GM21528 (cell line): ENCODE measurements around the gene FAM53A.
"Not testable (repeated sequence)": the region's sequence is repeated elsewhere in the genome, so short reads cannot be mapped to it uniquely, and the experiment has no call there.

Experiments
- ATAC-seq: cut with Tn5 transposase; IDR thresholded peaks from one replicate; pipeline ENCODE4 v1.9.1; 2021; ENCODE audit warnings: mild to moderate bottlenecking, moderate library complexity; ENCODE audit not compliant: unreplicated experiment, low FRiP score

FAM53A gene

DNA sequence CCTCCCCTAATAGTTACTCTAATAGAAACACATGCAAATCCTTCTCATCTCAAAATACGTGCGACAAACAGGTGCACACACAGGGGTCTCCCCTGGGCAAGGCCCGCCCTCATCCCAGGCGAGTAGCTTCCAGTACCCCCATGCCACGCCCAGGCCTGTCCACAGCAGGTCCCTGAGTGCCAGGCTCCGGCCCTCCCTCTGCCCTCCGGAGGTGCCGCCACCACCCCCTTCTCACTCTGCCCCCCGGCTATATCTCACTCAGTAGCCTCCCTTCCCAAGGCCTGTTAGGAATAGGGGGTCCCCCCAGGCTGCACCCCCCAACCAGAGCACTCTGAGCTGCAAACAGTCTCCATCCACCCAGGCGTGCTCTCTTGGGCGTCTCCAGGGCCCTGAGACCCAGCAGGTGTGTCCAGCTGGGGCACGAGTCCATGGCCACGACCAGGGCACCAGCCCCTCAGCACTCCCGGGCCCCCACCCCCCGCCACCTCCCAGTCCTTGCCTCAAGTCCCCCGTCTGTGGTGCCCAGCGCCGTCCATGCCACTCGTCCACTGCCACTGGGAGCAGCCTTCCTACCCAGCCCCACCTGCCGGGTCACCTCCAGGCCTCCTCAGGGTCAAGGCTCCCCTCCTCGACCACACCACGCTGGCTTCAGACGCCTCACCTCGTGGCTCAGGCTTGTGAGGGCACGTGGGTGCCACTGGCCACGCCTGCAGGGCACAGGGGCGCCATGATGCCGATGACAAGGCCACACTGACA is 41.7 kb downstream of the FAM53A start:
- ATAC-seq, result no peak

DNA sequence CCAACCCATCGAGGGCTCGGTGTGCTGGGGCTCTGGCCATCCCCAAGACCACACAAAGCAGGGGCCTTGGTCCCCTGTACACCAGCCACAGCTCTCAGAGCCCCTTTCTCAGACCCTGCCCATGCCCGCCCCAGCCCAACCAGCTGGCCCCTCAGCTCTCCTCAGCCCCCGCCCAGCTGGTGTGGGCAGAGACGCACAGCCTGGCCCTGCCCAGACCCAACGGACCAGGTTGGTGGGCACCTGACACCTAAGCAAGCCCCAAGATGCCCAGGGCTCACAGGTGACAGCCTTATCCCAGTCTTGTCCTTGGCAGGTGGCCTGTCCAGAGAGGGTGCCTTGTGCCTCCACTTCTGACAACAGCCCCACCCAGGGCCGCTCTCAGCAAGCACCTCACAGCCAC is 42.4 kb downstream of the FAM53A start:
- no peak for ATAC-seq

DNA sequence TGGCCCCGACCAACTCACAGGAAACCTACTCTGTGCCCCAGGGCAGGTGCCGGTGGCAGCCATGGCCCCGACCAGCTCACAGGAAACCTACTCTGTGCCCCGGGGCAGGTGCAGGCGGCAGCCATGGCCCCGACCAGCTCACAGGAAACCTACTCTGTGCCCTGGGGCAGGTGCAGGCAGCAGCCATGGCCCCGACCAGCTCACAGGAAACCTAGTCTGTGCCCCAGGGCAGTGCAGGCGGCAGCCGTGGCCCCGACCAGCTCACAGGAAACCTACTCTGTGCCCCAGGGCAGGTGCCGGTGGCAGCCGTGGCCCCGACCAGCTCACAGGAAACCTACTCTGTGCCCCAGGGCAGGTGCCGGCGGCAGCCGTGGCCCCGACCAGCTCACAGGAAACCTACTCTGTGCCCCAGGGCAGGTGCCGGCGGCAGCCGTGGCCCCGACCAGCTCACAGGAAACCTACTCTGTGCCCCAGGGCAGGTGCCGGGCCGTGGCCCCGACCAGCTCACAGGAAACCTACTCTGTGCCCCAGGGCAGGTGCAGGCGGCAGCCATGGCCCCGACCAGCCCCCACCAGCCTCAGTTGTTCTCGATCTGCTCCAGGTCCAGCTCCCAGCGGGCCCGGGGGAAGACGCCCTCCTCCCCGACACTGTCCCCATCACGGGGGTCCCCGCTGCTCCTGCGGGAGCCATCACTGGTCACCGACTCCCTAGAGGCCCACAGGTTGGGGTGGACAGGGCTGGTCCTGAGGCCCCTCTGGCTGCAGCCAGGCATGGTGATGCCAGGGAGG is 43.2 kb downstream of the FAM53A start:
- ATAC-seq, result not testable (repeated sequence)

DNA sequence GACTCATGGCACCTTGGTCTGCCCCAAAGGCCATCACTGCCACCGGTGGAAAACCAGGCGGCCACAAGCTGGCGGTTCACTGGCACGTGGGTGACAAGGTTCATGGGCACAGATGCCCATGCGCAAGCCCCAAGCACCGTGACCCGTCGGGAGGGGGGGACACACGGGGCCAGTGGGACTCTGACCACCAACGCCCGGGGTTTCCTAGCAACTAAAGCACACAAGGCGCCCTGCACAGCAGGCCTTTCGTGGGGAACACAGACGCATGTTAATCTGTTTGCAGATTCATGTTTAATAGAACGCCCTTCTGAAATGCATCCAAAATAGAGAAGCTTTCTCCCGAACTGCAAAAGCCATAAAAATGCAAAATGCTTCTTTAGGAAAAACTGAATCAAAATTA is 43.9 kb downstream of the FAM53A start:
- ATAC-seq, result no peak

DNA sequence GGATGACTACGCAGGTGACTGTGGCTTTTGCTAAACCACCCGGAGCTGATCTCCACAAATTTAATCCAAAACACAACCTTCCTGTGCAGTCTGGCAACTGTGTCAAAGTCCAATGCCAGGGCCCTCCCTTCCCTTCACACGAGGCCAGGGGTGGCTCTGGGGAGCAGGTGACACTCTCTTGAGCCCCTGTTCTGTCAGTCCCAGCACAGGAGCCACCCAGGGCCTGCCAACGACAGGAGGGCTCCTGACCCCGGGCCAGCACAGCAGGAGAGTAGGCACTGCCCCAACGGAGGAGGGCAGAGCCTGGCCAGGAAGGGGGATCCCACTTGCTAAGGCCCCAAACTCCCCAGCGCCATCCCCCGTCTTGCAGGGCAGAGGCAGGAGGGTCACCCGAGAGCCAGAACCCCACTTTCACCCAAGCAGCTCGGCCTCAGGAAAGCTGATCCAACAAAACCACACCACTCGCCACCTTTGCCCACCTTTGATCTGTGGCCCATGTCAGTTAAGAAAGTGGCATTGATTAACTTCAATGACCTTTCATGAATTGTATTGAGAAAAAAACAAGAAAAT is 44.7 kb downstream of the FAM53A start:
- no peak for ATAC-seq

DNA sequence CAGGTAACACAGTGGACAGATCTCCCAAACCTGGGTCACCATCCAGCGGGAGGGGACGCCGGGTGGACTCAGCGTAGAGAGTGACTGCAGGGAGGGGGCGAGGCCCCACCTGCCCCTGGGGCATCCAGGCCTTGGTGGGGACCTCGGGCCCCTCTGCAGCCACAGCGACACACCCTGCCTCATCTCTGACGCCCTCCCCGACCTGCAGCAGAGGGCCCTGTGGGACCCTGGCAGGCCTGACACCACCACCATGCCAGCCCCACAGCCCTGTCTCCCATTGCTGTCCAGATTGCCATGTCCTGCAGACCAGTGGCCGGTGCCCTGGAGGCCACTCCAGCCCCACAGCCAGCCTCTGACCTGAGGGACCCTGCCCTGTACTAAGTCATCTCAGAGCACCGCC is 45.2 kb downstream of the FAM53A start:
- ATAC-seq, result no peak

DNA sequence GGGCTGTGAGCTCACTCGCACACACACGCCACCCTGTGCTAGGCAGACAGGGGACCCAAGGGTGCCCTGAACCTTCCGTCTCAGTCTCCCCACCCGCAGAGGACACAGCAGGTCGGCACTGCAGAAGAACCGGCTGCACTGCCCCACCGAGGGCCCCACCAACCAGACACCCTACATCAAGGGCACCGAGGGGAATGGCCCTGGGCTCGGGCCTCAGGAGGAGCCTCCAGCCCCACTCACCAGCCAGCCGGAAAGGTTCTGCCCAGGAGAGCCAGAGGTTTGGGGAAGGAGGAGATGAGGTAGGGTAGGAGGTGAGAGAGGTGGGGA is 45.9 kb downstream of the FAM53A start:
- no peak for ATAC-seq

DNA sequence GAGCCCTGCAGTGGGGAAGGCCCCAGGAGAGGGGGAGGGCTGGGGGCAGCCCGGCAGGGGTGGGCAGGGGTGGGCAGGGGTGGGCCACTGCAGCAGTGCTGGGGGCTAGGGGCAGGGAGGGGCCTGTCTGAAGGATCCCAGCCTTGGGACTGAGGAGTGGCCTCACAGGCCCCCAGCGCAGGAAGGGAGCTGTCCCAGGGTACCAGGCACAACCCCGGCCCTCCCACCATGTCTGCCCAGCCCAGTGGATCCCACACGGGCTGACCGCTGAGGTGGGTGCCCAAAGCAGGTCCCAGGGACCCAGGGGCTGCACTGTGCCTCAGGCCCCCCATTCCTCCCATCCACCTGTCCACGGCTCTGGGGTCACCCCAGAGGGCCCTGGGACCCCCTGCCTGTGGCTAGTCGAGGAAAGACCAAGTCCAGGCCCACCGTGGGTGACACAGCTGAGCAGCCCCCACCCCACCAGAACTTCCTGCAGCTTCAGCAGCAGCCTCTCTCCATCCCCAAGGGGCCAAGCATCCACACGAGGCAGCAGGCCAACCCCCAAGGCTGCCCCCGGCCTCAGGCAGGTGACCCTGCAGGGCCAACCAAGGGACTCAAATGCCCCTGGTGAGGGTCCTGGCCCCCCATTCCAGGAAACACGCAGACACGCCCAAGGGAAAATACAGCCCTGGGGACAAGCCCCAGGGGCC is 46.4 kb downstream of the FAM53A start:
- ATAC-seq, result no peak

DNA sequence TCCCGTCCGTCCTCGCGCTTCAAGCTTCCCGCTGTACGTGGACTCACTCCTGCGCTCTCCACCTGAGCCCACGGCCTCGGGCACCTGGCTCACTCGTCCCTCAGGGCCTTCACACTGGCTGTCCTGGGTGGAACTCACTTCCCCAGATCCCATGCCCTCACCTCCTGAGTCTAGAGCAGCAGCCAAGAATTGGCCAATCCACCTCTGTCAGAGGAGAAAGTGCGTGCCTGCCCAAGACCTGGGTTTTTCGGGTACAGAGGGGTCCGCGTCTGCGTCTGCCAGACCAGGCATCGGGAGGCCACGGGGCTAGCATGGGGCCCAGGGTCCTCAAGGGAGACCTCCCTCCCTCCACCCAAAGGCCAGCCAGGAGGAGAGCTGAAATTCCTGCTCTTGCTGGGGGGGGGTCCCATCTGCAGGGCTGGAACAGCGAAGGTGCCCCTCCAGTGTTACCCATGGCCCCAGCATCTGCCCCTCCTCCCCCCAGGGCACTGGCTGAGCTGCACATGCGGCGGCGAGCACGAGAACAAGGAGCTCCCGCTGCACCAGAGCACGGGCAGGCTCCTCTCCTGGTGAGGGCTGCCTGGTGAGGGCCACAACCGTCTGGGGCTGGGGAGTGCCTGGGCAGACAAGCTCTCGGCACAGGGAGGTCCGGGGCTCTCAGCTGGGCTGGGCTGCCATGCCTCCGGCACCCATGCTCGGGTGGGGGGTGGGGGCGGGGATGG is 47.5 kb downstream of the FAM53A start:
- no peak for ATAC-seq

DNA sequence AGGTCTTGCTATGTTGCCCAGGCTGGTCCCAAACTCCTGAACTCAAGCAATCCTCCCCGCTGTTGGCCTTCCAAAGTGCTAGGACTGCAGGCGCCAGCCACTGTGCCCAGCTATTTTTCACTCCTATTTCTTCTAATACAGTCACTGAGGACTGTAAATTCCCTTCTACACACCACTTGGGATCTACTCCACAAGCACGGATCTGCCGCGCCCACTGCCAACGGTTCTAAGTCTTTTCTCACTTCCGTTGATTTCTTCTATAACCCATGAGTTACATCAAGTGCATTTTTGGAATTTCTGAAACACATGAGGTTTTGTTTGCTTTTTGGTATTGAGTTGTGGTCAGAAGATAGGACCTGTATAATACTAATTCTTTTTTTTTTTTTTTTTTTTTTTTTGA is 48.6 kb downstream of the FAM53A start:
- no peak for ATAC-seq

DNA sequence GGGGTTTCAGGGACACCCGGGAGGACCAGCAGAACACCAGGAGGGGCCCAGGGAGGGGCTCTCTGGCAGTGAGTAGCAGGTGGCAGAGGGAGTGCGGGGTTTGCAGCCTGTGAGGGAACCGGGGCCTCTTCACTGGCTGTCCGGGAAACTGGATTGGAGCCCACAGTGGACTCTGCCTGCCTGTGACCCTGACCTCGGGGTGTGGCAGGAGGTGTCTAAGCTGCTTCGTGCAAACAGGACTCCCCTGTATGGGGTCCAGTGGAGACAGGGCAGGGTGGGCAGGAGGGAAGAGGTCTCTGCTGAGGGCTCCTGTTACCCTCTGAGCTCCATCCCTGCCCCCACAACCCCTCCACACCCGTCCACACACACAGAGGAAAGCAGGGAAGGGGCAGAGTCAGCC is 50.1 kb downstream of the FAM53A start:
- no peak for ATAC-seq

DNA sequence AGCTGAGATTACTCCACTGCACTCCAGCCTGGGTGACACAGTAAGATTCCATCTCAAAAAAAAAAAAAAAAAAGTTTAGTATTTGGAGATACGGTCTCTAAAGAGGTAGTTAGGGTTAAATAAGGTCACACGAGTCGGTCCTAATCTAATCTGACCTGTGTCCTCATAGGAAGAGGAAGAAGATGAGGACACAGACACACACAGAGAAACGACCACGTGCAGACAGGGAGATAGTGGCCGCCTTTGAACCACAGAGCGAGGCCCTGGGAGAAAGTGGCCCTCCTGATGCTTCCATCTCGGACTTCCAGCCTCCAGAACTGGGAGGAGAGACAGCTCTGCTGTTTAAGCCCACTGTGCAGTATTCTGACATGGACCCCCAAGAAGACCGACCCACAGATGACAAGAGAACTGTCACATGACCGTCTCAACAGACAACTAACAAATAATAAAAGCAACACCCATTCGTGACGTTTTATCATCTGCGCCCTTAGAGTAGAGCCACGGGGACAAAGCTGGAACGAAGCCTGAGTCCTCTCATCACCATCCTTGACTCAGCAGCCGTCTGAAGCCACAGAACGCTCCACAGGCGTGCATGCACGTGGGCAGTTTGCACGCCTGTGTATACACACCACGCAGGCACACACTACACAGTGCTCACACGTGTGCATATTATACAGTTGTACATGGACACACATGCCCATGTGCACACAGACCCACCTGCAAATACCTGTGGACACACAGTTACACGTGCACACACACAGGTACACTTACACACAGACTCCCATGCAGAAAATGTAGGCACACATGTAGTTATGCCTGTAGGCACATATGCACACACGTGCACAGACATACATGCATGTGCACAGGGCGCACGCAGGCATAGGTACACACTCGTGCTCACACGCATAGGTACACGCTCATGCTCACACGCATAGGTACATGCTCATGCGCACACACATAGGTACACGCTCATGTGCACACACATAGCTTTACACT is 51.7 kb downstream of the FAM53A start:
- no peak for ATAC-seq

DNA sequence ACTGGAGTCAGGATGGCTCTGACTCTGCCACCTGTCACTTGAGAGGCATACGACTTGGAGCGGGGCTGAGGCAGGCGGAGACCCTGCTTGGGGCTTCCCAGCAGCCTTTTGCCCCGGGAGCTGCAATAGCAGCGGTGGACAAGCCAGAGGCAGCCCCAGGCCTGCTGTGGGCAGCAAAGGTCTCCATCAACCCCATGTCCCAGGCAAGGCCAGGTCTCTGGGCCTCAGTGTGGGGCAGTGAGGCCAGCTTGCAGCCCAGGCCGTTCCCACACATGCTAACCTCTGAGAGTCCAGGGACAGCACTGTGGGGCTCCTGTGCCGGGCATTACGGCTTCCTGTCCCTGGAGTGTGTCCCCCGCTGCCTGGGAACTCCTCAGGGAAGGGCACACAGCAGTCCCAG is 53.0 kb downstream of the FAM53A start:
- ATAC-seq, result no peak

DNA sequence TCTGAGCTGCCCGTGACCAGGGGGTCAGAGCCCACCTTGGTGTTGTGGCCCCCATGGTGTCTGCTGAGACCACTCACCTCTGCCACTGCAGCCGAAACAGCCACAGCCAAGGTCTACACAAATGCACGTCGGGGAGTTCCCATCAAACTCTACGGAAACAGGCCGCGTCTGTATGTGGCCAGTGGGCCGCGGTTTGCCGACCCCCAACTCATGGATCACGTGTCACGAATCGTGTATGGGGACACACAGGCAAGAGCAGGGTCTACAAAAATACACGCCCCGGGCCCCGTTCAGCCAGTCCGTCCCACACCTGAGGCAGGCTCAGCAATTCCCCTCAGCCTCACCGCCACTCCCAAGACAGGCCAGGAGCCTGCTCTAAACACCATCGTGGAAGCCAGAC is 53.8 kb downstream of the FAM53A start:
- ATAC-seq, result no peak

DNA sequence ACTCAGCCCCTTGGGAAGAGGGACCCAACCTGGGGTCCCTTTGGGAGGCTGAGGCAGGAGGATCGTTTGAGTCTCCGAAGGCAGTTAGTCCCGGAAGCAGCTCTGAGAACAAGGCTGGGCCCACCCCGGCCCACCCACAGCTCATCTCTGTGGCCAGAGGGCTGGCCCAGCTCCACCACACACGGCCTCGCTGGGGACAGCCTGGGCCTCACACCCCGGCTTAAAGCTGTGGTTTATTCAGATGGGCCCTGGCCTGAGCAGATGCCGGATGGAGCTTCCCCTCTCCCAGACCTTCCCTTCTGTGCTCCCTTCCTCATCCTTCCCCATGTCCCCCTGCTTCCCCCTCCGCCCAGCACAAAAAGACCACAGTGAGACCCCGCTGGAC is 54.4 kb downstream of the FAM53A start:
- ATAC-seq, result no peak

DNA sequence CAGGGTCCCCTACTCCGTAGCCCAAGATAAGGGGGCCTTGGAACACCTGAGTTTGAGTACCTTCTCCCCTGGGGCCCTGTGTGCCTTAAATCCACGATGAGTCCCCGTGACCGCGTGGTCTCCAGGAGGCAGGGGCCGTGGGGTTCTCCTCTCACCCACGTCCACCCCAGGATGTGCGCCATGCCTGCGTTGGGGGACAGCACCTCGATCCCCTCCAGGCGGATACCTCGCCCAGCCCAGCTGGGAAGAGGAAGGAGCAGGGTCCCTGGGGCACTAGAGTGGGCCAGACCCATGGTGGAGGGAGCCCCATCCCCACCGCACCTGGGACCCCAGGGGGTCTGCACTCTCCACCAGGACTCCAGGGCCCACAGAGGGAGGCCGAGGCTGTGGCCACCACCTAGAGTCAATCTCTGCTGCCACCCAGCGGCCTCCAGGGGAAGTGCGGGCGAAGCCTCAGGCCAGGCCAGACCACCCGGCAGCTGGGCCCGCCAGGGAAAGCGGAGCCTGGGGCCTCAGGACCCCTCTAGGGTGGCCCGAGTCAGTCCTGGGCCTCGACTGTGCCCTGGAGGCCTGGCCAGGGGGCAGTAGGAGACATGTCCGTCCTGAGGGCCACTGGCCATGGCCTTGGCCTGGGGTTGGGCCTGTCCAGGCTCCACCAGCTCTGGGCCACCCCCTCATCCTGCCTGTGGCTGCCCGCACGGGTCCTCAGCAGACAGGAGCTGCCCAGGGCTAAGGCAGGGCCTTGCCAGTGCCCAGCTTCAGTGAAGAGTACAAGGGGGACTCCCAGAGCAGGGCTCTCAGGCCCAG is 55.0 kb downstream of the FAM53A start:
- ATAC-seq, result no peak

DNA sequence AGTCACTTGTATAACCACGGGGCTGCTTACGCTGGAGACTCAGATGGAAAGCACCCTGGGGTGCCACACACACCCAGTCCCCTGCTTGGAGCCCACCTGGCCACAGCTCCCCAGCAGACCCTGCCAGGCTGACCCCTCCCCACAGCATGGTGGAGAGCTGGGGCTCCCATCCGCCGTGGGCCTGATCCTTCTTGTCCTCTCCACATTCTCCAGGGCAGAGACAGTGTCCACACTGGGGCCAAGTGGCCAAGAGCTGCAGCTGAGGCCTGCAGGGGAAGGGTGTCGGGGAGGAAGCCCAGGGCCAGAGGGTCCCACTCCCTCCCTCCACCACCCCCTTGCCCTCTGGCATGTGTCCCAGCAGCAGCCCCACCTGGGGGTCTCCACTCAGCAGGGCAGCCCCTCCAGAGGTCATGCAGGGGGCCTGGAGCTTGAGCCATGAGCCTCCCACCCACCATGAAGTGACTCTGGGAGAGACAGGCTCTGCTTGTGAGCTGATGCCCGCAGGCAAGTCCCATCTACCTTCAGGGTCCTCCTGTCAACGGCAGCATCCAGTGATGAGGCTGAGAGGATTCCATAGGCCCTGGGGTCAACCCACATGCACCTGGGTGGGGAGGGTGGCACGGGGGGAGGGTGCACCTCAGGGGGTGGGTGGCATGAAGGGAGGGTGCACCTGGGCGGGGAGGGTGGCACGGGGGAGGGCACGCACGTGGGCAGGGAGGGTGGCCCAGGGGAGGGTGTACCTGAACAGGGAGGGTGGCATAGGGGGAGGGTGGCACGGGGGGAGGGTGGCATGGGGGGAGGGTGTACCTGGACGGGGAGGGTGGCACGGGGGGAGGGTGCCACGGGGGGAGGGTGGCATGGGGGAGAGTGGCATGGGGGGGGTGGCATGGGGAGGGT is 56.4 kb downstream of the FAM53A start:
- no peak for ATAC-seq

DNA sequence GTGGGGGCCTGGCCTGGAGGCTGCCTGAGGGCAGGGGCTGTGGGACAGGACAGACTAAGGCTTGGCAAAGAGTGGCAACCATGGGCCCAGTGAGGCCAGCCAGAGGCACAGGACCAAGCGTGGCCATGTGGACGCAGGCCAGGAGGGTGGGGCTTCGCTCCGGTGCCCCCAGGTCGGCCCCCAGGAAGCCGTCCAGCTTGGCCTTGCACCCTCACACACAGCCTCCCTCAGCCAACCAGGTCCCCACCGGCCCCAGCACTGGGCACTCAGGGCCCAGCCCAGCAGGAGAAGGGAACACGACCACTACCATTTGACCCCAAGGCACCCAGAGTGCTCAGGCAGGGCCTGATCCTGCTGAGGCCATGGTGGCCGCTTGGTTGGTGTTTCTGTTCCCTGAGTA is 57.2 kb downstream of the FAM53A start:
- no peak for ATAC-seq
